Body of pancreas (tissue), 4 donors: ENCODE results near the gene AKT3.

Source experiments
- CTCF ChIP-seq, 7 experiments: fragments of 450-650 bp in 4 of 7; fragments of 200-600 bp in 3 of 7; sonication (generic) in 3 of 7; IDR thresholded peaks; one replicate each; pipeline ENCODE4 v1.5.1; 2016 to 2019; ENCODE audit warnings: antibody characterized with exemption in 7 of 7
- POLR2A ChIP-seq, 3 donors: fragments of 450-650 bp; IDR thresholded peaks; one replicate each; pipeline ENCODE4 v1.6.1; 2016; ENCODE audit warnings: antibody characterized with exemption in 3 of 3, mild to moderate bottlenecking in 2 of 3

GRCh38 chr1:243454328-243454997 lies 395.6 kb downstream of the AKT3 start:
- TF ChIP-seq POLR2A (IDR thresholded peaks at IDR 0.05) (no peak), CTCF (IDR thresholded peaks at IDR 0.05) (no peak)
